H4 (cell line): ENCODE data around the gene WDR91. TPM values are rescaled to one million over a fixed set of nuclear protein-coding genes. Genes with fewer than 3 reads are reported as not detected.
A peak's percentile ranks its signal among the peaks of the same experiment; 100 is the strongest.
"Not testable (repeated sequence)": the region's sequence is repeated elsewhere in the genome, so short reads cannot be mapped to it uniquely, and the experiment has no call there.

Experiments
- DNase-seq: peaks from one replicate; pipeline ENCODE4 v3.0.0-alpha.2; 2015; ENCODE audit warnings: low spot score
- total RNA-seq: library from RNA; depleted of rRNA; stranded (reverse); fragments of >200 nt; shearing (Covaris generic); gene quantifications from 2 replicates; pipeline ENCODE4 v1.2.3, GENCODE V29; 2014; rRNA removed

WDR91 gene
- total RNA-seq = 2.8 and 3.6 TPM in 2 replicates

- peak; percentile 85 for DNase-seq
Observed at GRCh38 chr7:135211179-135211945, at the start of gene WDR91. Gene WDR91 (minus strand): TSS chr7:135211526. CDS start chr7:135211502, 24 bp downstream.

- DNase-seq = no peak
Observed at GRCh38 chr7:135260470-135260869, 49.1 kb upstream of the WDR91 start.

GRCh38 chr7:135259702-135260101, 48.4 kb upstream of the WDR91 start:
- DNase-seq = no peak

DNA sequence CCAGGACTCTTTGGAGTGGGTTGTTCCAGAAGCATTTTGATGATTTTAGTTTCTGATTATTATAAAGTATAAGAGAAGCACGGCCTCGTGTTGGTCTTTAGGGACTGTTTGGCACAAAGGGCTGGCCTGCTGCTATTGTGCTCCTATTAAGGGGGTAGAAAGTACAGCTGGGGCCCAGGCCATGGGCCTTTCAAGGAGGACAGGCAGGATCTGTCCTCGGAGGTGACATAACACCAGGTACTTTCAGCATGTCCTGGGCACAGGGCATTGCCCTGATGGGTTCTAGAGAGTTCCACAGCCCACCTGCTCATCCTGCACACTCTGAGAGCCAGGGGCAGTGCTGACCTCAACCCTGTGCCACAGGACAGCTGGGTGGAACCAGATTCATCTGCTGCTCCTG, 47.3 kb upstream of the WDR91 start:
- DNase-seq = no peak

GRCh38 chr7:135257790-135258189, 46.5 kb upstream of the WDR91 start:
- DNase-seq = no peak

DNA sequence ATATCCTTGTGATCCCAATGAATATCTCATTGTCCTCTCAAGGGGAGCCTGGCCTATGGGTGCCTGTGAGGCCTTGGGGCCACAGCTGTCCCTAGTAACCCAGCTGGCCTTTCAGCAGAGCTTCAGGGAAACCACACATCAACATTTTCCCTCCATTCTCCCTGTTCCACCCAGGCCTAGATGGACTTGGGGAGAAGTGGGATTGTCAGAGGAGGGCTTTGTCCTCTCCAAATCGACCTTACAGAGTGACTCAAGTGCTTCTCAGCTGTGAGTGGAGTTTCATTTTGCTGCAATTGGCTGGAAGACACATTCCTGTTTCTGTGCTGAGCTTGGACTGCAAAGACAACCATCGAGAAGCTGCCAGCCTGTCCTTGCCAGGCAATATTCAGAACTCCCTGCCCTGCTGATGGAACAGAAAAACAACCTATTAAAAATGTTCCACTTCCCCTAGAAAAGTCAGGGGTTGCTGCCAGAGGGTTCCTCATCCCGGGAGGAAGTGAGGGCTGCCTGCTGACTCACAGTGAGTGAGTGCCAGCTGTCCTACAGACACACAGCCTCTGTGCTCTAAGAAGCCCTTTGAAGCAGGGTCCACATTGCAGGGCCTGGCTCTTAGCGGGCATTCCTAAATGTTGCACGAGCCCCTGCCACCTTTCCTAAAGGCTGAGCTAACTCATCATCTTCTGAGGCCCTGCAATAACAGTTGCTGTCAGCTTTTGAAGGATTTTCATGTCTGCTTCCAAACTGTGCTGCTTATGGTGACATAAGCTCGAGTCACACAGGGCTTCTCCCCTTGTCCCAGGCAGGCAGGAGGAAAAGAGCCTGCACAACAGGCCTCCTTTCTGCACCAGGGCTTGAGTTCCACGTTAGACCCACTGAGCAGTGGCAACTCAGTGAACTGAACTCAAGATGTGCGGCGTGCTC, 42.8 kb upstream of the WDR91 start:
- DNase-seq = peak; percentile 80

DNA sequence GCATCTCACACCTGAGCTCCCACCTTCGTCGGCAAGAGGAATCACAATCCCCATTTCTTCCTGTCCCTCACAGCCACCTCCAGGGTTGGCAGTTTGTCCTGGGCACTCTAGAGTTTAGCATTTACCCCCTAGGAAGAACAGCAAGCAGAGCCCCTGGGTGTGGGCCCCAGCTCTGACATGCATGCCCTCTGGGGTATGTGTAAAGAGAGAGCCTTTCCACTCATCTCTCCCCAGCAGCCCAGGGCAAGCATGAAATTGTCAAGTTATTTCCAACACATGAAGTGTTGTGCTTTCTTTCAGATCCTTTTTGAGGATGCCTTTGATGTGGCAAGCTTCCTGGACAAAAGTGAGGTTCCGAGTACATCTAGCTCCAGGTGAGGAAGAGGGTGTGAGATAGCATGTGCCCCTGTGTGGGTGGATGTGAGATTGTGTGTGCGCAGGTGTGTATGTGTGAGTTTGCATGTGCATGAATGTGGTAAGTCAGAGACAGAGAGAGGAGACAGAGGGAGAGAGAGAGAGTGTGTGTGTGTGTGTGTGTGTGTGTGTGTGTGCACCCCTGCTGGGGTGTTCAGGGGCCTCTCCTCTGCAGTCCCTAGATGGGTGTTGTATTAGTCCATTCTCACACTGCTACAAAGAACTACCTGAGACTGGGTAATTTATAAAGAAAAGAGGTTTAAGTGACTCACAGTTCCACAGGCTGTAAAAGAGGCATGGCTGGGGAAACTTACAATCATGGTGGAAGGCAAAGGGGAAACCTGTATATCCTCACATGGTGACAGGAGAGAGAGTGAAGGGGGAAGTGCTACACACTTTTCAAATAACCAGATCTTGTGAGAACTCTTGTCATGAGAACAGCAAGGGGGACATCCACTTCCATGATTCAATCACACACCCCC, 40.4 kb upstream of the WDR91 start:
- no peak for DNase-seq

GRCh38 chr7:135248546-135248945, 37.2 kb upstream of the WDR91 start:
- no peak for DNase-seq

DNA sequence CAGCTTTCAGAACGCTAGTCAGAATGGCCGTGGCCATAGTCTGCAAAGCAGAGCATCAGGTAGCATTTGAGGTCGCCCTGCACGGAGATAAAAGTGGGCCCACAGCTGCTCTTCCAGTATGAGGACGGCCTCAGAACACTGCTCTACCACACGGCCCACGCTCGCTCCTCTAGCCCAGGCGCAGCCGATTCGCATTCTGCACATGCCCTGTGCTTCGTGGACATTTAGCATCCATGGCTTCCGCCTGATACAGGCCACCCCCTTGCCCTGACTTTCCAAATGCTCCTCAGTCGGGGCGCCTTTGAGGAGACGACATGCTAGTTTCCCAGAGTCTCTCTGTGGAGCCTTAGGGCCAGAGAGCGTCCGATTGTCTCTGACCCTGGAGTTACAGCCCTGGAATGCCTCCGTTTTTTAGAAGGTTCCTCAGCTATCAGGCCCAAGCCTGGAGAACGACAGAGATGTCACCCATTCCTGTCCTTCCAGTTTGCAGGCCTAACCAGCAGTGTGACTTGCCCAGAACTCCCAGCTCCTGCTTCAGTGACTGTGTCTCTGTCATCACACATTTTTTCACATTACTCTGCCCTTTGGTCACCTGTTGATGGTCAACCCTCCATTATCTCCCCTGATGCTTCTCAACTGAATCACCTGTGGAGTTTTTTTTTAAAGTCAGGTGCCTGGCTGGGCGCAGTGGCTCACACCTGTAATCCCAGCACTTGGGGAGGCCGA, 36.6 kb upstream of the WDR91 start:
- DNase-seq = no peak

DNA sequence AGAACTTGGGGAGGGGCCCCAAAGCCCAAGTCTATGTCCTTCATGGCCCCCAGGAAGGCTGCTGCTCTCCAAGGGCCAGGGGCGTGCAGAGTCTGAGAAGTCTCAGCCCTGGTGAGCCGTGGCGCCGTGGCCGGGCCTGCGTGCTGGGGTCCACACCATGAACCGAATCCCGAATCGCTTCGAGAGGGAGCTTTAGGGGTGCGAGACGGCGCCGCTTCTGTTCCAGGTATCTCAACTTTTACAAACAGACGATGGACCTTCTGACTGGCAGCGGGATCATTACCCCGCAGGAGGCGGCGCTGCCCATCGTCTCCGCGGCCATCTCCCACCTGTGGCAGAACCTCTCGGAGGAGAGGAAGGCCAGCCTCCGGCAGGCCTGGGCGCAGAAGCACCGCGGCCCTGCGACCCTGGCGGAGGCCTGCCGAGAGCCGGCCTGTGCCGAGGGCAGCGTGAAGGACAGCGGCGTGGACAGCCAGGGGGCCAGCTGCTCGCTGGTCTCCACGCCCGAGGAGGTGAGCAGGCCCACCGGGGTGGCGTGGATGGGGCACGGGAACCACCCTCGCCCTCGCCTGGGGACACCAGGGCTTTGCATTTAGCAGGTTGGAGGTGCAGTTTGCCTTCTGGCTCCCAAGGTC, 35.0 kb upstream of the WDR91 start:
- DNase-seq = no peak

- DNase-seq = no peak
Observed at GRCh38 chr7:135245226-135246190, 34.2 kb upstream of the WDR91 start.

GRCh38 chr7:135242096-135242684, 30.9 kb upstream of the WDR91 start:
- no peak for DNase-seq

GRCh38 chr7:135240441-135240840, 29.1 kb upstream of the WDR91 start:
- DNase-seq = no peak

DNA sequence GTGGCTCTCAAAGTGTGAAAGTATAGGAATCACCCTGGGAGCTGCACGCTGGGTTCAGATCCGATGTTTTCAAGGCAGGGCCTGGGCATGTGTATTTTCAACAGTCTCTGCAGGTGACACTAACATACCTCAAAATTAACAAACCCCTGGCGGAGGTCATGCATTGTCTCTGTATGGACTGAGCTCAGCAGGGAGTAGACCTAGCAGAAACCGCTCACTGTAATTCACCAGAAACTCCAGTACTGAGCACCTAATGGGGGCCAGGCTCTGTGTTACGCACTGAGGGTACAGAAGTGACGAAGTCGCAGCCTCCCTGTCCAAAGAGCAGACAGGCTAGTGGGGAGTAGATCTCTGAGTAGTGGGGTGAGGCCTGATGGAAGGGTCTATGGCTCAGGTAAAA, 27.9 kb upstream of the WDR91 start:
- no peak for DNase-seq

DNA sequence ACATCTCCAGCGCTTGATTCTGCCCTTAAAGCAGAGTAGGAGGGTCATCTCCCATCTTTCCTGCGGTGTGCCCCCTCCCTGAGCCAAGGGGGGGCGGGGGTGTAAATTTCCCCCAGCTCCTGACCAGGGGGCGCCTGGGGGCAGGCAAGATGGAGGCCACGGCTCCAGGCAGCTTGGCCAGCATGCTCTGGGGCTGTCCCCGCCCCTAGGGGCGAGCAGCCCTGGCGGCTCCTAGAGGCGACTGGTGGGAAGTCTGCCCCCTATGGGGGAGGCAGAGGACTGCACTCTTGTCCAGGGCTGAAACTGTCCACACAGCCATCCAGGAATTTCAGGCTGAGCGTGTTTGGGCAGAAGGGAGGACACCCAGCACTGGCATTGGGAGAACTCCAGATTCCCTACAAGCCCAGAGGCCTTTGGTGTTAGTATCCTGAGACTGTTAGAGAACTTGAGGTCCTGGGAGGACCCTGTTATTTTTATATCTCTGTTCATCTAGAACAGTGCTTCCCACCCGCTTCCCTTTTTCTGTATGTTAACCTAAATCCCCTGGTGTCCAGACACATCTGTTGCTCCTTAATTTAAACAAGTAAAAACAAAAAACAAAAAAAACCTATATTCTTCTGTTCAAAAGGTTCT, 26.9 kb upstream of the WDR91 start:
- DNase-seq = no peak

GRCh38 chr7:135236727-135237126, 25.4 kb upstream of the WDR91 start:
- DNase-seq = no peak

DNA sequence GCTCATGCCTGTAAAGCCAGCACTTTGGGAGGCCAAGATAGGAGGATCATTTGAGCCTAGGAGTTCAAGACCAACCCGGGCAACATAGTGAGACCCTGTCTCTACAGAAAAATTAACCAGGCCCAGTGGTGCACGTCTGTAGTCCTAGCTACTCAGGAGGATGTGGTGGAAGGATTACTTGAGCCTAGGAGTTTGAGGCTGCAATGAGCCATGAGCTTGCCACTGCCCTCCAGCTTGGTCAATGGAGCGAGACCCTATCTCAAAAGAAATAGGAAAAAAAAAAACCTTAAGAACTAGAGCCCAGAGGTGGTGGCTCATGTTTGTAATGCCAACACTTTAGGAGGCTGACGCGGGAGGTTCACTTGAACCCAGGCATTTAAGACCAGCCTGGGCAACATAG, 24.5 kb upstream of the WDR91 start:
- DNase-seq = no peak

- DNase-seq = no peak
Observed at GRCh38 chr7:135234727-135235126, 23.4 kb upstream of the WDR91 start.

DNA sequence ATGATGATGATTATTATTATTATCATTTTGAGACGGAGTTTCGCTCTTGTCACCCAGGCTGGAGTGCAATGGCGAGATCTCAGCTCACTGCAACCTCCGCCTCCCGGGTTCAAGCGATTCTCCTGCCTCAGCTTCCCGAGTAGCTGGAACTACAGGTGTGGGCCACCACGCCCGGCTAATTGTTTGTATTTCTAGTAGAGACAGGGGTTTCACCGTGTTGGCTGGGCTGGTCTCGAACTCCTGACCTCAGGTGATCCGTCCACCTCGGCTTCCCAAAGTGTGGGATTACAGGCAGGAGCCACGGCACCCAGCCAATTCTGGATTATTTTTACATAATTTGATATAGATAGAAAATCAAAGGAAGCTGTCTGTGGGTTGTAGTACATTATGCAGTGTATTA, 22.8 kb upstream of the WDR91 start:
- DNase-seq = not testable (repeated sequence)
